Suppressor macrophage treated with lipopolysaccharide for 4 hours (primary cell): ENCODE measurements around the gene INTS1.

ENCODE experiments used
- DNase-seq: peaks from one replicate; pipeline ENCODE4 v3.0.0-alpha.2; 2020

Gene INTS1

DNA sequence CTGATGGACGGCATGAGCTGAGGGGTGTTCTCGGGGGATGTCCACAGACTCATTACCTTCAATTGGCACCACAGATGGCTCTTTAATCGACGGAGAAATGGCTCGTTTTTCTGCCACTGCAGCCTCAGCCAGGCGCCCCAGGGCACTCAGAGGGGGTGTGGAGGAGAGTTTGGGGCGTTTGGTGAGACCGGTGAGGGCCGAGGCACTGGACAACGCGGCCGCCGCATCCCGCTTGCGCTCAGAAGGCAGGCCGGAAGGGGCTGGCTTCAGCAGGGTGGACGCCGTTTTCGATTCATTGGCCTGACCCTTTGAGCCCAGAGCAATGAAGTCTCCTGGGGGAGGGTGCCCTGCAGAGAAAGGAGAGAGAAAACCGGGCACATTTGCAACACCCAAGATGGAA is 1.3 kb downstream of the INTS1 start:
- no peak for DNase-seq

GRCh38 chr7:1501487-1502270 is 2.5 kb downstream of the INTS1 start:
- DNase-seq = no peak

- no peak for DNase-seq
Observed at GRCh38 chr7:1500064-1500807, 4.0 kb downstream of the INTS1 start.

GRCh38 chr7:1499367-1500029 is 4.7 kb downstream of the INTS1 start:
- DNase-seq = no peak

DNA sequence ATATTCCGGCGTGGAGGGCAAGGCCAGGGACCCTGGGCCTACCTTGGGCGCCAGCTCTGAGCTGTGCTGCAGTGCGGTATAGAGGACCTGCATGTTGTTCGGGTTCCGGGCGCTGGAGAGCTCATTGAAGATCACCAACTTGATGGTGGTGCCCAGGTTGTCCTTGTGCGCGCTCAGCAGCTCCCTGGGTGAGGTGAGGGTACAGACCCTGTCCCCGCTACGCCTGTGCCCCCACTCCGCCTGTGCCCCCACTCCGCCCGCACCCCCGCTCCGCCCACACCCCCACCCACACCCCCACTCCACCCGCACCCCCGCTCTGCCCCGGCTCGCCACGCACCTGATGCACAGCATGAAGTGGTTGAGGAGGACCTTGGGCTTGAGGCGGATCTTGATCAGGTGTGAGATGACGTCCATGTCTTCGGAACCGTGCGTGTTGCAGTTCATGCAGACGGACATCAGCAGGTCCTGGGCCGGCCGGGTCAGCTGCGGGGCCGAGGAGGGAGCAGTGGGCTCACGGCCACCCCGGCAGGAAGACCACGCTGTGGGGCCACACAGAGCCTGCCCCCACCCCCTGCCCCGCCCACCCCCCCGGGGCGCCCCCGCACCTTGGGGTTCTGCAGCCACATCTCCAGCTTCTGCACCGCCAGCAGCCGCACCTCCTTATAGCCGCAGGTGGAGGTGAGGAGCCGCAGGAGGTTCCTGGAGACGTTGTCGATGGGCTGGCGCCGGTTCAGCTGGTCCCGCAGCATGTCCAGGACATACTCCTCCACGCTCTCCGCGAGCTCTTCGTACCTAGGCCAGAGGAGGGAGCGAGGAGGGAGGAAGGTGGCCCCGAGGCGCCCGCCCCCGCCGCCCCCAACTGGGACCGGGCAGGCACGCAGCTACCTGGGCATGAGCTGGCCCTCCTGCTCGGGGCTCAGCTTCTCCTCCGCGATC is 5.6 kb downstream of the INTS1 start:
- DNase-seq = no peak

- no peak for DNase-seq
Observed at GRCh38 chr7:1497293-1497927, 6.8 kb downstream of the INTS1 start.

DNA sequence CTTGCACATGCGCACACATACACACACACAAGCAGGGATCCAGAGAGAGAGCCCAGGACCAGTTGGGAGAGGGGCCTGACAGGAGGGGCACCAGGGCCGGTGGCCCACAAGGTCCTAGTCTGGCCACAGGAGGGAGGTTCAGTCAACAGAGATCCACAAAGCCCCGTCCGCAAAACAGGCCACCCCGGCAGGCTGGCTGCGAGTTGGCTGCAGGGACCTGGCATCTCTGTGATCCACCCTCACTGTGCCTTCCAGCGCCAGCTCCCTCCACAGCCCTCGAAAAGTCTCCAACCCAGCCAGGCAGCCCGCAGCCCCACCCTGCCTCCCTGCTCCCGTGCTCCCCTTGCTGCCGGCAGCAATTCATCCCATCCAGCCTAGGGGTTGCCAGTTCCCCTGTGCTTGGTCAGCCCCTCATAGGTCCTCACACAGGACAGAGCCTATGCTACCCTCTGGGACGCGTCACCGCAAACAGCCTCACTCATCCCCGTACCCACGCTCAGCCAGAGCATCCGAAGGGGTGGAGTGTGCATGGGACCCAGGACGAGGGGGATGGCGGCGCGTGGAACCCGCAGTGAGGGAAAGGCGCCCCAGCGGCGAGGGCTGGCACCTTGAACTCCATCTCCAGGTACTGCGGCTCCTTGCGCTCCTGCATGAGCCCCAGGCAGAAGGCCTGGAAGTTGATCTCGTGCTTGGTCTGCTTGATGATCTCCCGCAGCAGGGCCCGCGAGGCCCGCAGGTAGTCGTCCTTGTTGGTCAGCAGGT is 7.5 kb downstream of the INTS1 start:
- no peak for DNase-seq

- no peak for DNase-seq
Observed at GRCh38 chr7:1495564-1496242, 8.5 kb downstream of the INTS1 start.

DNA sequence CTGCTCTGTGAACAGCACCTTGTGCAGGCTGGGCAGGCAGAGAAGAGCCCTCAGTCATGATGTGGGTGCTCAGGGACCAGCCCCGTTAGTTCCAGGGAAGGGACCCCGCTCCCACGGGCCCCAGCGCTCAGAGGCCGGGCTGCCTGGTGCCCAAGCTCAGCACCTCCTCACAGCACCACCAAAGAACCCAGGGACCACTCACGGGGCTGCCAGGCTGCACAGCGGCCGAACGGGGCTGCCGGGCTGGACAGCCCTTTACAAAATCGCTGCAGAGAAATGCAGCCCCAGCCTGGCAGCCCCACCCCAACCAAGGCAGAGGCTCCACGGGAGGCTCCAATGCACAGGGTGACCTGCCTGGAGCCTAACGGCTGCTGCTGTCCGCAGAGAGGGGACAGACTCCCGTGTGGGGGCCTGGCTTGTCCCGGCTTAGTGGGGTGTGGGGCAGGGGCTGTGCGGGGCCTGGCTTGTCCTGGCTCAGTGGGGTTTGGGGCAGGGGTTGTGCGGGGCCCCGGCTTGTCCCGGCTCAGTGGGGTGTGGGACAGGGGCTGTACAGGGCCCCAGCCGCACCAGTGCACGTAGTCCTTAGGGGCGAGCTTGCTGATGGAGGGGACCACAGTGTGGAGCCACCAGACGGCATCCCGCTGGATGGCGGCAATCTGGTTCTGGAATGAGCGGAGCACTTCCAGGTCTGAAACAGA is 9.2 kb downstream of the INTS1 start:
- DNase-seq = no peak

- DNase-seq = no peak
Observed at GRCh38 chr7:1494447-1494846, 9.7 kb downstream of the INTS1 start.

DNA sequence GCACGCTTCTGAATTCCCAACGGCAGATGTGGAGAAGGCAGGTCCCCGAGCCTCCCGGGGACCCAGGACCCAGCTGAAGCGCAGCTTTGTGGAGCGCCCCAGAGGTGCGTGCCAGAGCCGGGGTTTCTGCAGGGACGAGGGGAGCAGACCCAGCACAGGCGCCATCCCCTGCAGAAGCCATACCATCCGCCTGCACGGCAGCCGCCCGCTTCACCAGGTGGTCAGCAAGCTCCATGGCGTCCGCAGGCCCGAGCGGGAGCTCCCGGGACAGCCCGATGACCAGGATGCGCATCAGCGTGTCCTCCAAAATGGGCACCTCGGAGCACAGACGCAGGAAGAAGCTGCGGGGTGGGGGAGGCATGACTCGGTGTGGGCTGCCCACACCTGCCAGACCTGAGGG is 10.6 kb downstream of the INTS1 start:
- DNase-seq = no peak

DNA sequence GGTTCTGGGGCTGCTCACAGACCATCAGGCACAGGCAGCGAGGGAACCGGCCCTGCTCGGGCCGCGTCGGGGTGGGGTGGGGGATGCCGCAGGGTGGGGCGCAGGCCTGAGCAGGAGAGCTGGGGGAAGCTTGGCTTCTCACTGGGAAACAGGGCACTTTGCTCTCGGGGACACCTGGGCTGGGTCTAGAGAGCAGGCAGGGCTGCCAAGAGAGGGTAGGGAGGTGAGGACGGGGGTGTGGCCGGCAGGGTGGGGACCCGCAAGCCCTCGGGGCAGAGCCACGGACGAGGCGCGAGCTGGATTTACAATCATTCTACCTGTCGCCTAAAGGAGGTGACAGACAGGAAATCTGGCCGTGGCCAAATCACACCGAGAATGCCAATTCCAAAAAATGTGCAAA is 11.1 kb downstream of the INTS1 start:
- DNase-seq = no peak

GRCh38 chr7:1492640-1493039 is 11.5 kb downstream of the INTS1 start:
- no peak for DNase-seq

GRCh38 chr7:1492221-1492620 is 12.0 kb downstream of the INTS1 start:
- DNase-seq = no peak

GRCh38 chr7:1490837-1491236 is 13.4 kb downstream of the INTS1 start:
- no peak for DNase-seq

DNA sequence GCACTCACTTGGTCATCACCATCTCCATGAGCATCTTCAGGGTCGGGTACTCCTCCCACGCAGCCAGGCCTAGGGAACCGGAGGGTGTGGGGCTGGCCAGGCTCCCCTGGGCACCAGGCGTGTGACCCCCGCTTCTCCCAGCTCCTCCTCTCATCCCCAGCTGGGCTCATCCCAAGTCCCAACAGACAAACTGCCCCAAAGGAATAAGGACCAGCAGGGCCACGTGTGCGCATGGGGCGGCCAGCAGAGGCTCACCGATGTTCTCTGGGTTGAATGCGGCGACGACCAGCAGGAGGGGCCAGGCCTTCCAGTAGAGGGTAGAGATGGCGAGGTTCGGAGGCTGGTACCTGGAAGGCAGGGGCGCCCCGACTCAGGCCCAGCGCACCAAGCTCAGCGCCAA is 14.9 kb downstream of the INTS1 start:
- no peak for DNase-seq

DNA sequence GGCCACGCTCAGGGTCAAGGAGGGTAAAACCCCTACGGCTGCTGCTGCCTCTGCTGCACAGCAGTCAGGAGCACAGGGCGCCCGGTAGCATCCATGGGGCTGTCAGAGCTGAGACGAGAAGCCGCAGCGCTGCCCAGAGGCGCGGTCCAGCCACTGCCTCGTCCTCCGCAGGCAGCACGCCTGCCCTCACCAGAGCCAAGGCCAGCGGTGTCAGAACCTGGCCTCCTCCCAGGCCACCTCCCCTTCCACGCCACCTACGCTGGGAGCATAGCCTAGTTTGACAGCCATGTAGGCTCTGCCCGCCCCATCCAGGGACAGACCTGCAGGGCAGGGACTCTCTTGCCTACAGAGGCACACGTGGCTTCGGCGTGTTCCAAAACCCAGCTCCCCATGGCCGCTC is 16.2 kb downstream of the INTS1 start:
- DNase-seq = no peak

GRCh38 chr7:1487466-1487865 is 16.7 kb downstream of the INTS1 start:
- no peak for DNase-seq

DNA sequence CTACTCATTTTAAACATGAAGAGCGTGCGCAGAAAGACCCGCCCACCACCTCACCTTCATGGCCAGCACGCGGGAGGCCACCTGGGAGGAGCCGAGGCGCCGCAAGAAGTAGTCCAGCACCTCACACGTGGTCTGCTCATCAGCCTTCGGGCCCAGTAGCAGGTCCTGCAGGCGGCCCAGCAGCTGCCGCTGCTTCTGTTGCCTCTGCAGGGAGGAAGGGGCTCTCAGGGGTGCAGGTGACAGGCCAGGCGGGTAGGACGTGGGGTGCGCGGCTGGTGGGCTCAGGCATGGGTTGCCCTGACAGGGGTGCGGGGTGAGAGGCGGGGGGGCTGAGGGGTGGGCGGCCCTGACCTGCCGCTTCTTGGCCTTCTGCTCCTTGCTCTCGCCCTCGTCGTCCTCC is 17.6 kb downstream of the INTS1 start:
- DNase-seq = no peak

DNA sequence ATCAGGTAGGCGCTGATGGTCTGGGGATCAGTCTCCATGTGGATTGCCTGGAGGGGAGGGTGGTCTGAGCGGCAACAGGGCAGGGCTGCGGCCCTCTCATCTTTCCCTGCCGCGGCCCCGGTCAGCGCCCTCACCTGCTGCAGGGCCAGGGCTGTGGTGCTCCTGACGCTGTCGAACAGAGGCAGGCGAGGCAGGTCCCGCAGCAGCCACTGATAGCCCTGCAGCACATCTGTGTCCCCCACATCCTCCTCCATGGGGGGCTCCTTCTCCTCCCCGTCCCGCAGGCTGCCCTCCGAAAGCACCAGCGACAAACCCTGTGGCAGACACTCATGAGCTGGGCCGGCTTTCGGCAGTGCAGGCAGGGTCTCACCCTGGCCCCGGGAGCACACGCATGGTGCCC is 19.0 kb downstream of the INTS1 start:
- no peak for DNase-seq
